Small intestine (tissue), 7 donors: Measurements from ENCODE around the gene SEMA3E. TPM values are rescaled to one million over a fixed set of nuclear protein-coding genes. Genes with fewer than 3 reads are reported as not detected.

ENCODE experiments used
- DNase-seq, 2 donors: peaks; one replicate each; pipeline versions ENCODE4 v3.0.0 to v3.0.0-alpha.2; 2013
- FAIRE-seq: peaks from 2 replicates; lab custom pipeline; 2012; peaks lifted over from hg19 to GRCh38; lab: Jason Lieb, UNC
- H3K27ac ChIP-seq, 3 donors: one replicate each; pipeline ENCODE4 v1.5.1; 2013; ENCODE audit warnings: low read length in 2 of 3, mild to moderate bottlenecking in 2 of 3, control low read depth in 1 of 3, inconsistent platforms in 1 of 3, low read depth in 1 of 3, moderate library complexity in 1 of 3
- H3K27me3 ChIP-seq, 3 donors: one replicate each; pipeline ENCODE4 v1.6.1; 2013; ENCODE audit warnings: low read length in 3 of 3, inconsistent platforms in 1 of 3; ENCODE audit not compliant: control insufficient read depth in 3 of 3, insufficient read depth in 3 of 3
- H3K36me3 ChIP-seq, 3 donors: one replicate each; pipeline ENCODE4 v1.6.1; 2013; ENCODE audit warnings: low read length in 3 of 3, inconsistent platforms in 1 of 3, low read depth in 1 of 3, mild to moderate bottlenecking in 1 of 3, moderate library complexity in 1 of 3; ENCODE audit not compliant: control insufficient read depth in 3 of 3, insufficient read depth in 2 of 3
- H3K4me1 ChIP-seq, 3 donors: one replicate each; pipeline ENCODE4 v1.6.1; 2013; ENCODE audit warnings: low read length in 2 of 3, inconsistent platforms in 1 of 3, low read depth in 1 of 3, mild to moderate bottlenecking in 1 of 3, moderate library complexity in 1 of 3; ENCODE audit not compliant: control insufficient read depth in 3 of 3, insufficient read depth in 2 of 3
- H3K4me3 ChIP-seq, 3 donors: one replicate each; pipeline ENCODE4 v1.5.1; 2013; ENCODE audit warnings: low read length in 3 of 3, control low read depth in 1 of 3, inconsistent platforms in 1 of 3, low read depth in 1 of 3, mild to moderate bottlenecking in 1 of 3, moderate library complexity in 1 of 3
- H3K9me3 ChIP-seq, 2 donors: one replicate each; pipeline ENCODE4 v1.6.1; 2013; ENCODE audit warnings: low read depth in 1 of 2, low read length in 1 of 2; ENCODE audit not compliant: control insufficient read depth in 2 of 2, insufficient read depth in 1 of 2
- WGBS, 3 donors: extraction: QIAGEN DNeasy Blood & Tissue Kit; methylation state at CpG; one replicate each; pipeline ENCODE4 v1.1.7; 2013; 5-methylcytosine and 5-hydroxymethylcytosine counted together
- polyA plus RNA-seq, 4 donors: library from polyadenylated mRNA; stranded (reverse) in 3 of 4; unstranded in 1 of 4; fragments of 200-250 nt in 3 of 4; fragments of 120-200 nt in 1 of 4; gene quantifications; one replicate each; pipeline versions ENCODE4 v1.2.1 to v1.2.3, GENCODE V29; 2013
- donor health status: healthy with polysubstance abuse.
- donor health status: control.
- donor health status: control.
- donor health status: Bipolar disorder and iron deficiency.
- donor health status: healthy.

SEMA3E gene
- polyA plus RNA-seq, 4 donors, result under 0.01 to 1.2 (median 0.10) TPM; not detected in 1

DNA sequence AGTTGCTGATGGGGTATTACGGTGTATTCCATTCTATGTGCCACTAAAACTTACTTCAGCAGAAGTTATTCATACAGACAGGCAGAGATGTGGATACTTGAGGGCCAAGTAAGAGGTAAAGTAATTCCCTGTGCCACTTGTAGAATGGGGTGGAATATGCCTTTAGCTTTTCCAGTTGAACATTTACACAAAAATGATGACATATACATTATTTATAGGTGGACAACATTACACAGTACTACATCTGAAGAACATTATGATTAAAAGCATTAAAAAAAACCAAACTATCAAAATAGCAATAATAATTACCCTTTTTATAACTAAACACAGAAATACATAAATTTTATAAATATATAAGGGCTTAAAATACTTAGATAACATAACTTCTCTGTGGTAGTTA lies 3.5 kb upstream of the SEMA3E start:
- Histone ChIP-seq H3K27ac (no peak overlapping the region), H3K4me3 (no peak overlapping the region), H3K36me3 (no peaks in the 10 kb centered on the region), H3K9me3 (no peaks in the 10 kb centered on the region), H3K27me3 (peaks cover 0 to 10% (median 0%) of the 10 kb centered on the region in 3 donors), H3K4me1 (no peaks in the 10 kb centered on the region)
- WGBS, 3 donors, result 88 to 94% (median 89%) methylated on average over 1 of the region's 1 CpG
- FAIRE-seq, result no peak
- no peak for DNase-seq

DNA sequence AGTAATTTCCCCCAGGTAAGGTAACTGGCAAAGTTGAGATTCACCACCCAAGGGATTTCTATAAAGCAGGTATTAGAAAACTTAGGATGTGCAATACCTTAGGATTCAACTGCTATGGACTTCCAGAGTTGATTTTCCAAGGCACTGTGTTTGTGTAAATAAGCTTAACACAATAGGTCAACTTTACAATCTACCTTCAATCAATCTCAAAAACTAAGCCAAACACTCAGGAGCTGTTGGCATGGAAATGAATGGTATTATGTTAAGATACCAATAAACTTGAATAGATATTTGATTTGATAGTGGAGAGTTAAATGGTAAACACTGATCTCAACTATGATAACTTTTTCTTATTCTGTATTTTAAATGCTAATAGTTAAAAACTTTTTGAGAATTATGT lies 762 bp upstream of the SEMA3E start:
- no peak overlapping the region for H3K4me3 ChIP-seq
- no peaks in the 10 kb centered on the region for H3K4me1 ChIP-seq
- H3K27me3 ChIP-seq, result peaks cover 0 to 10% (median 0%) of the 10 kb centered on the region in 3 donors
- H3K9me3 ChIP-seq, result no peaks in the 10 kb centered on the region
- no peak overlapping the region for H3K27ac ChIP-seq
- H3K36me3 ChIP-seq, result no peaks in the 10 kb centered on the region
- DNase-seq (no peak), FAIRE-seq (no peak)

DNA sequence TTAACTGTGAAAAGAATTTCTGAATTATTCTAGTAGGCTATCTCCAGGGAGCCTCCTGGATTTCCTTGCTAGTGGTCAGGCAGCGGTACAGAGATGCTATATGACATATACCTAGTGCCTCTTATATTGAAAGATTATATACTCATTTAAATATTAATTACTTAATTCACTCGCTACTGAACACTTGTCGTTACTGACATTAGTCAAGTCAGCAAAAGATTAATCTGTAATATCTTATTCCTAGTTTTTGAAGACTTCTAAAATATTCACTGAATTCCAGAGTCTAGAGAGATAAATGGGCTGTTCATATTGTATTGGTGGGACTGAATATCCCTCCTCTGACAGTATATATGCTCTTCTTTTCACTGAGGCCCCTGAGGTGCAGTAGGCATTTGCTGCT lies 2.9 kb downstream of the SEMA3E start:
- H3K36me3 ChIP-seq, result no peaks in the 10 kb centered on the region
- no peak for FAIRE-seq
- 85 to 92% (median 88%) methylated on average over 3 of the region's 3 CpGs for WGBS, 3 donors

DNA sequence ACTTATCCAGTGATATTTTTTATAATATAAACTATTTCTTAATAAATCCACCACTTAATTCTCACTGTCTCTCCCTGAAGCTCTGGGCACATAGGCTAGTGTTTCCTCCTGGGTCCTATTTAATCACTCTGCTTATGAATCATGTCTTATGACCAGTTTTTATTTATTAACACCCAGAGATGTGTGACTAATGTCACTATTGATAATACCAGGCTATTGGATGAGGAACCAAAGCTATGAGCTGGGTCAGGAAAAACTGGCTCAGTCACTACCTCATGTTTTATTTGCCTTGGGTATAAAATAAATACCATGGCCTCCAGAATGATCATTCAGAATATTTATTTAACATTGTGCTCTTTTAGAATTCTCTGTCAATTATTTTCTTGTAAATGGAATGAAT lies 5.2 kb downstream of the SEMA3E start:
- FAIRE-seq, result no peak
- no peak overlapping the region for H3K27ac ChIP-seq
- no peaks in the 10 kb centered on the region for H3K36me3 ChIP-seq
- H3K9me3 ChIP-seq, result no peaks in the 10 kb centered on the region
- H3K4me3 ChIP-seq, result no peak overlapping the region
- H3K27me3 ChIP-seq, result peaks cover 0 to 5% (median 0%) of the 10 kb centered on the region in 3 donors
- no peaks in the 10 kb centered on the region for H3K4me1 ChIP-seq
- no peak for DNase-seq

More for the DNA sequence above, 2.9 kb downstream of the SEMA3E start:
- DNase-seq, result no peak
- Histone ChIP-seq H3K4me1 (no peaks in the 10 kb centered on the region), H3K4me3 (no peak overlapping the region), H3K27ac (no peak overlapping the region), H3K9me3 (no peaks in the 10 kb centered on the region), H3K27me3 (peaks cover 0 to 10% (median 0%) of the 10 kb centered on the region in 3 donors)

DNA sequence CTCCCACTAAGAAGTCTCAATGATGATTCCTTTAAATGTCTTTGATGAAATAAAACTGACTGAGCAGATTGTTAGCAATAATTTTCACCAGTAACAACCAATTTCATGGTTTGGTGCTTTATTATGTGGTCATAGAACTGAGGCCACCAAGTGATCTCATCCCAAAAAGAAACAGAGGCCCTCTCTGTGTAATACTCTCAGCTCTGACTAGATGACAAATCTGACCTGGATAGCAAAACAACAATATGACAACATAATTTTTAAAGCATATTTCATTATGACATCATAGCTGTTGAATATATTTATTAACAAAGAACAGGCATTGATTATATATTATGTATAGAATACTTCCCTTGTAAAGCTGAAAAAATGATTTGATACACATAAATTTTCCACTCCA lies 5.9 kb downstream of the SEMA3E start:
- no peak overlapping the region for H3K27ac ChIP-seq

DNA sequence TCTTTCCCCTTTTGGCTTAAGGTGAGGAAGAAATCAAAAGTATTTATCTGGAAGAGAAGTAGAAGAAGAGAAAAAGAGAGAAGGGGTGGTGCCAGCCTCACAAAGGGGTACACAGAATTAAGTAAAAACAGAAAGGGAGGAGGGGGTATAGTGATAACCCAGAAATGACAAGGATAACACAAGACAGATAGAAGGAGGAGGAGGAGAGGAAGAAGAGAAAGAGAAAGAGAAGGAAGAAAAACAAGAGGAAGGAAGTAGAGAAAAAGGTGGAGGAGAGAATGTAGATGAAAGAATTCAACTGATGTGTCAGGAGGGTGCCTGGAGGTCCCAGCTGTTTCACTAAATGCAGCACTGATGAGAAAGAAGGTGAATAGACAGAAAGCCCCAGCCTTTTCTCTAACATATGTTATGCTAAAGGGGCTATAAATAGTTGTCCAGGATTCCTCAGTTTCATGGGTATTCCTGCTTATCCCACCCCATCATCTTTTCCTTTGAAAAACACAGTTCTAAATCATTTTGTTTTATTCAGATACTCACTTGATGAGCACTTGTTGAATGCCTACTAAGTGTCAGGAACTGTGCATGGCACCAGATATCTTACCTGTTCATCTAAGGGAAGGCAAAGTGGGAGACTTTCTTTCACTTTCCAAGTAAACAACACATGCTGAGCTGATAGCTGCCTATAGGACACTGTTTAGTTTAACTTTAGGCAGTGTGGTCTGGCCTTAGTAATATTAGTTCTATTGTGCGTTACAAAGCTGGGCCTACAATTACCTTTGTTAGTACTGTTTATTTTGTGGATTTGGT lies 8.0 kb downstream of the SEMA3E start:
- no peaks in the 10 kb centered on the region for H3K9me3 ChIP-seq
- no peaks in the 10 kb centered on the region for H3K36me3 ChIP-seq
- FAIRE-seq, result no peak

More for the DNA sequence above, 5.9 kb downstream of the SEMA3E start:
- Histone ChIP-seq H3K4me1 (no peaks in the 10 kb centered on the region), H3K4me3 (no peak overlapping the region), H3K36me3 (no peaks in the 10 kb centered on the region), H3K9me3 (no peaks in the 10 kb centered on the region), H3K27me3 (no peaks in the 10 kb centered on the region)
- no peak for DNase-seq
- no peak for FAIRE-seq

DNA sequence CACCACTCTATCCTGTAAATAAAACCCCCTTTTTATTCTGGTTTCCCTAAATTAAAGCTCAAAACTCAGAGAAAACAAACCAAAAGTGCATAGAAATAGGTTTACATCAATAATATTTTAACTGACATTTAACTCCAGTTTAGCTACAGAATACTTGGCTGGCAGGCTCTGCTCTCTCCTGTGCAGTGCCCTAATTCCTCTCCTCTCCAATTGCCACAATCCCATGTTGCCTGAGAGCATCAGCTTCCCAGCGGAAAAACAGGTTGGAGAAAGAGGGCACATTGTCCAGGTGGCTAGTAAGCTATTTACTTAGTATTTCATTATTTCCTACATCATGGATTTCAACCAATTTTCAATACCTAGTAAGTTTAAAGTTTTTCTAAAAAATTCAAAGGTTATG lies 8.7 kb downstream of the SEMA3E start:
- no peaks in the 10 kb centered on the region for H3K36me3 ChIP-seq
- H3K4me3 ChIP-seq, result no peak overlapping the region
- no peaks in the 10 kb centered on the region for H3K4me1 ChIP-seq
- no peak for DNase-seq
- no peaks in the 10 kb centered on the region for H3K9me3 ChIP-seq
- H3K27ac ChIP-seq, result no peak overlapping the region
- H3K27me3 ChIP-seq, result no peaks in the 10 kb centered on the region
- no peak for FAIRE-seq
- WGBS, 3 donors, result 75 to 81% (median 80%) methylated on average over 1 of the region's 1 CpG

More for the DNA sequence above, 8.0 kb downstream of the SEMA3E start:
- 58 to 80% (median 67%) methylated on average over 1 of the region's 1 CpG for WGBS, 3 donors
- Histone ChIP-seq H3K4me1 (no peaks in the 10 kb centered on the region), H3K4me3 (no peak overlapping the region), H3K27ac (no peak overlapping the region), H3K27me3 (no peaks in the 10 kb centered on the region)
- no peak for DNase-seq

DNA sequence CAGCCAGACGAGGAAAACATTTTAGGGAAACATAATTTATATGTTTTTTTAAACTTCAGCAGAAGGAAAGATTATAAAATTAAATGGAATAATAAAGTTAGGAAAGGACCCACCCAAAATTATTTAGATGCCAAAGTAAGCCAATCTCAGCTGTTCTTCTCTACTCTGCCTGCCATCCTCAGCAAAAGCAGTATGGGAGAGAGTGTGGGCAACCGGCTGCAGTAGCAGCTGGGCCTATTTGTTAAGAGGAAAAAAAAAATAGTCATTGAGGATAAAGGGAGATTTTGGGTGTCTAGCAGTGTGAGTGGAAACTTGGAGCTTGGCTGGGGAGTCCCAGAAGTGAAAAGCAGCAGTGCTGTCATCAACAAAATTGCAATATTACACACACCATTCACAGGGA lies 15.4 kb downstream of the SEMA3E start:
- no peaks in the 10 kb centered on the region for H3K27me3 ChIP-seq
- 78 to 83% (median 80%) methylated on average over 2 of the region's 2 CpGs for WGBS, 3 donors
- no peaks in the 10 kb centered on the region for H3K4me1 ChIP-seq
- no peaks in the 10 kb centered on the region for H3K9me3 ChIP-seq
- no peak overlapping the region for H3K27ac ChIP-seq
- H3K4me3 ChIP-seq, result no peak overlapping the region
- FAIRE-seq, result no peak
- DNase-seq, result no peak
- no peaks in the 10 kb centered on the region for H3K36me3 ChIP-seq
